HG03520 (cell line): Measurements from ENCODE around the gene NRXN2.
"Not testable (repeated sequence)": the region's sequence is repeated elsewhere in the genome, so short reads cannot be mapped to it uniquely, and the experiment has no call there.

Experiments used
- ATAC-seq: cut with Tn5 transposase; IDR thresholded peaks from one replicate; pipeline ENCODE4 v1.9.1; 2021; ENCODE audit warnings: mild to moderate bottlenecking, moderate library complexity; ENCODE audit not compliant: unreplicated experiment

Gene NRXN2

DNA sequence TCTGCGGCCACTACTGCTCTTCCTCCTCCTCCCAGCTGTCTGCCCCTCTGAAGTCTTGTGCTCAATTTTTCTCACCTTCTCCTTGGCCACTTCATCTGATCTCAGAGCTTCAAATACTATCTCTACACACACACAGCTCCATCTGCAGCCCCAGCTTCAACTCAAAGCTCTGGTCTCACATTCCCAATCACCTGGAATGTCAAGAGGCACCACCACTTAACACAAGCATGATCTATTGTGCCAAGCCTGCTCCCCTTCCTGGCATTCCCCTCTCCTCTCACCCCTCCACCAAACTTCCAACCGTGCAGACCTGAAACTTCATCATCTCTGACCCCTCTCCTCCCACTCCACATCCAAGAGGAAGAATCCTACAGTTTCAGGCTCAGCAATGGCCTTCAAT is 17.5 kb downstream of the NRXN2 start:
- ATAC-seq: no peak

DNA sequence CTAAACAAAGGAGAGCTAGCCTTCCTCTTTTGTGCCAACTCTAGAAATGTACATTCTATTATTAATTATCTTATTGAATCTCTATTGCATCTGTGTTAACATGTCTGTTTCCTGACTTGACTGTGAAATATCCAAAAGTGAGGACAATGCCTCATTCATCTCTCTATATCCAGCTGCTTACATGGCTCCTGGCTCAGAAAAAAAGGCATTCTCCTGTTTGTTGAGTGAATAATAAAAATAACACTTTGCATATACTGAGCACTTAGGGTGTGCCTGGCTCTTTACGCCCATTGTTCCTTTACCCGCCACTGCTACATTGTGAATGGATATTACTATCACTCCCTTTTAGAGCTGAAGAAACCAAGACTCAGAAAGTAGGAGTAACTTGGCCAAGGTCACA is 19.9 kb downstream of the NRXN2 start:
- no peak for ATAC-seq

DNA sequence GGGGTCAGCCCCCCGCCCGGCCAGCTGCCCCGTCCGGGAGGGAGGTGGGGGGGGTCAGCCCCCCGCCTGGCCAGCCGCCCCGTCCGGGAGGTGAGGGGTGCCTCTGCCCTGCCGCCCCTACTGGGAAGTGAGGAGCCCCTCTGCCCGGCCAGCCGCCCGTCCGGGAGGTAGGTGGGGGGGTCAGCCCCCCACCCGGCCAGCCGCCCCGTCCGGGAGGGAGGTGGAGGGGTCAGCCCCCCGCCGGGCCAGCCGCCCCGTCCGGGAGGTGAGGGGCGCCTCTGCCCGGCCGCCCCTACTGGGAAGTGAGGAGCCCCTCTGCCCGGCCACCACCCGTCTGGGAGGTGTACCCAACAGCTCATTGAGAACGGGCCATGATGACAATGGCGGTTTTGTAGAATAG is 21.0 kb downstream of the NRXN2 start:
- not testable (repeated sequence) for ATAC-seq

DNA sequence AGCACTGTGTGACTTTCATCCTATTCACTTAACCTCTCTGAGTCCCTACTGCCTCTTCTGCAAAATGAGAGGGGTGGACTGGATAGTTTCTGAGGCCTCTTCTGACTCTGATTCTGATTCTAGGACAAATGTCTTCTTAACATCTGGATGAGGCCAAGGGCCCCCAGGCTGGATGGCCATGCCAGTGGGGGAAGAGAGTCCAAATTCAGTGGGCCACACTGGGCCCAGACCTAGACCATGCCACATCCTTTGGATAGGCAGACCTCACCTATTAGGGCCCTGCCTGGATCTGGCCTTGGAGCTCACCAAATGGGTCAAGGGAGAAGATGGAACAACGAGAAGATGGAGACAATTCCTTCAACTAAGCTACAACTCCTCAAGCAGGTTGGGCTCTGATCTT is 24.6 kb downstream of the NRXN2 start:
- ATAC-seq: no peak

DNA sequence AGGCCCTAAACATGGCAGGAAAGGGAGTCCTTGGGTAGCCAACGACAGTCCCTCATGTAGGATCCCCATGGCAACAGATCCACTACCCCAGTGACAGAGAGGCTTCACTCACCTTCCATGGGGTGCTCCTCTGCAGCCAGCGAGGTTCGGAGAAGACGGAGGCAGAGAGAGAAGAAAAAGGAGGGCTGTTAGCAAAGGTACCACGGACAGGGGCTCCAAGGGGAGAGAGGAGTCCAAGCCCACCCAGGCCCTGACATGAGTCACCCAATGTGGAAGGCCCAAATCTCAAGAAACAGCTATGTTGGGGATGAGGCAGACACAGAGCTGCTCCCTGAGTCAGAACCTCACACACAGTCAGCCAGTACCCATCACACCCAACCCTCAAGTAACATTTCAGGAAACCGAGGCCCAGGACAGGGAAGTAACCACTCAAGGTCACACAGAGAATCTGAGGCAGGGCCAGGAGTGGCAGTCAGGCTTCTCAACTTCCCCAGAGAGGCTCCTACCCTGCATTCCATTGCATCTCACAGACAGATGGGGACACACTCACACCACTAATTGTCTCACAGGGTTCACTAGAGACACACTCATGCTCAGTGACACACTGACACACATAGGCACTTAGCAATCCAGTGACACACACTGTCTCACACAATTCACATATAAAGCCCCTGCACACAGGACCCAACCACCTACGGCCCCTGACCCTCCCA is 25.2 kb downstream of the NRXN2 start:
- ATAC-seq: no peak

DNA sequence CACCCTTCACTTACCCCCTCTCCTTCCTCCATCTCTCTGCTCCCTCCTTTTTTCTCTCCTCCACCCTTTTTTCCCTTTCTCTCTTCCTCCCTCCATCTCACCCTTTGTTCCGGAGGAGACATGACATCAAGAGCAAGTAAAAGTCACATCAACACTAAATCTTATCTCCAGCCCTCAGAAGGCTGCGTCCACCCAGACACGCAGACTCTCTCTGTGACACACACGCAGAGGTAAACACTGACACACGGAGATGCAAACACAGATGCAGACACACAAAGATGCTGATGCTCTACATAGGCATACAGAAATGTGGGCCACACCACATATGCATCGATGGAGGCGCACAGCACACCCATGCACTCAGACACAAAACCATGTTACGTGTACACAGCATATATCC is 27.0 kb downstream of the NRXN2 start:
- ATAC-seq: no peak

DNA sequence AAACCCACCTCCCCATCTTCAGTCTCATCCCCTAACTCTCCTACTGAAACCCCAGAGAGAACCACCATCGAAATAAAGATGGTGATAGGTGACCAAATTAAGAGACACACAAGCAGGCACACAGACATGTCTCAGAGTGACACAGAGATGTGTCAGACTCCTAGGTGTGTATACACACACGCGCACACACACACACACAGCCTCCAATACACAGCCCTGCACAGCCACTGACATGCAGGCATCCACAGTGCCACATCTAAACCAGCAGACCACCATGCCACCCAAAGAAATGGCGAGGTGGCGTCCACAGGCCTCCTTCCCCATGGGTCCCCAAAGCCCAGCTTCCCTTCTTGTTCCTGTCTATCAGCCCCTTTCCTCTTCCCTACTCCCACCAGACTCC is 27.4 kb downstream of the NRXN2 start:
- no peak for ATAC-seq

DNA sequence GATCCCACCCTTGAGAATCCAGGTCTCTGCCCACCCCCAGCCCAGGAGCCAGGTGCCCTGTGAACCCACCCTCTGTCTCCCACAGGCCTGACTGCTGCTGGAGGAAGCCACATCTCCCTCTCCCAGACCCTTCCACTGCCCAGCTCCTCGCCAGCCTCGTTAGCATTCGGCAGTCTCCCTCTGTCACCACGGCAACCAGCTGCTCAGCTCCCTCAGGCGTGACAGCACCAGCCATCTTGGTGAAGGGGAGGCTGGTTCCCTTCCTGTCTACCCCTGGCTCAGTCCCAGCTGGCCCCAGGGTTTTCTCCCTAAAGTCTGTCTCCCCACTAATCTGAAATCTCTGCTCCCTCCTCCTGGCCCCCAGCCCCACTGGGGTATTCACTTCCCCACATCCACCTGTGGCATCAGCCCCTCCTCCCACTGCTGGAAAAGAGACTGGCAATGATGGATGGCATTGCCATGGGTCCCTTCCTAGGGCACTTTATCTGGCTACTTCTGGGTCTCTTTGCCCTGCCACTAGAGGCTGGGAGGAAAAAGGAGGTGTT is 28.1 kb downstream of the NRXN2 start:
- no peak for ATAC-seq

DNA sequence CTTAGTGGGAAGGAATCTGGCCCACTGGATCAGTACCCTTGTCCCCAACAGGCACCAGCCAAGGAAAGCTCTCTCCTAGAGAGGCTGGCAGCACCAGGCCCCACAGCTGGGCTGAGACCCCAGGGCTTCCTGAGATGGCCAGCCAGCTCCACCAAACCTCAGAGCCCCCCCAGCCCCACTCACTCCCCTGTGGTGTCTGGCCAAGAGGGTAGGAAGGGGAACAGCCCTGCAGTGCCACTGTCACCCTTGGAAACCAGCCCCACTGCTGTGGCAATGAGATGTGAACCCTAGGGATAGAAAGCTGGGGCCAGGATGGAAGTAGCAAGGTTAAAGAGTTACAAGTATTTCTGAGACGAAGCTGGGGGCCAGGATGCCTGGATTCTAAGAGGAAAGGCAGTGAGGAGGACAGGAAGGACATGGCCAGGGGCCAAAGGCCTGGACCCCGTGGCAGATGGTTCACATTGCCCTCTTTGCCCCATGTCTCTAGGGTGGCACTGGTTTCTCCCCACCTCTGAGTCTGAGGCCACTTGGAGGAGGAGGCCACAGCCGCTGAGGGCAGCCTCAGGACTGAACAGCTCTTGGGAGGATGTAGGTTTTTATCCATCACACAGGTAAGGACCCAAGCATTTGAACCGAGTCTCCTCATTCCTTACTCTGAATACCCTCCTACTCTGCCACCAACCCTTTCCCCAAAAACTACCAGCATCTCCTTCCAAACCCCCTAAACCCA is 28.8 kb downstream of the NRXN2 start:
- no peak for ATAC-seq

DNA sequence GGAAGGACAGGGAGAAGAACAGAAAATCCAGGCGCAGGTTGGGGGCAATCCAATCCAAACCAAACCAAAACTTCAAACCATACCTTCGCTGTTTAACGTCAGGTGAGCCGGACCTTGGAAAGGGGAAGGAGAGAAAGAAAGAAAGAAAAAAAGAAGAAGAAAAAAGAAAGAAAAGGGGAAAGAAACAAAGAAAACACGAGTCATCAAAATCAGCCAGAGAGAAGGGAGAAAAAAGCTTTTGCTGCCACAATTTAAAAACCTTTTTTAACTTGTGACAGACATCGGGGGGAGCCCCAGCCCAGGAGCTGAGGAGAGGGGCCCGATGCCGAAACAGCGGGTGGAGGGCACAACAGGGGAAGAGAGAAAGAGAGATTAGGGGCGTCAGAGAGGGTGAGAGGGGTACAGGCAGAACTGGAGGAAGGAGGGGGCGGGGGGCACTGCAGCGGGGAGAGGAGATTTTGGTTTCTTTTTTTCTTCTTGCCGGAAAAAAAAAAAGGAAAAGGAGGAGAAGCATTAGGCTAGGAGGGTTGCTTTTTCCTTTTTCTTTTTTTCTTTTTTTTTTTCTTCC is 30.1 kb downstream of the NRXN2 start:
- no peak for ATAC-seq

DNA sequence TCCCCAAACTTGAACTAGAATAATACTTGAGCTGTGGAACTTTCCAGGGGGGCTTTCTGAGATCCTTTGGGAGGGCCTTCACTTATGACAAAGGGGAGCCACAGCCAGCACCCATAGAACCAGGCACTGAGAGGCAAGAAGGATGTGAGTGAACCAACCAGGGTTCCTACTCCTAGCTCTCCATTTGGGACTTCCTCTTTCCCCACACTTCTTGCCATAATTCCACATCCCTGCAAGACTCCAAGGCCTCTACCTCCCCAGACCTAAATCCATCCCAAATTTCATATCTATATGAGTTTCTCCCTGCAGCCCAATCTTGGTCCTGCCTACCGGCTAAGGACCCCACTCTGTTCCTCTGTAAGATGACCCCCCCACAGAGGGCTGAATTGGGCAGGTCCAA is 31.5 kb downstream of the NRXN2 start:
- no peak for ATAC-seq

DNA sequence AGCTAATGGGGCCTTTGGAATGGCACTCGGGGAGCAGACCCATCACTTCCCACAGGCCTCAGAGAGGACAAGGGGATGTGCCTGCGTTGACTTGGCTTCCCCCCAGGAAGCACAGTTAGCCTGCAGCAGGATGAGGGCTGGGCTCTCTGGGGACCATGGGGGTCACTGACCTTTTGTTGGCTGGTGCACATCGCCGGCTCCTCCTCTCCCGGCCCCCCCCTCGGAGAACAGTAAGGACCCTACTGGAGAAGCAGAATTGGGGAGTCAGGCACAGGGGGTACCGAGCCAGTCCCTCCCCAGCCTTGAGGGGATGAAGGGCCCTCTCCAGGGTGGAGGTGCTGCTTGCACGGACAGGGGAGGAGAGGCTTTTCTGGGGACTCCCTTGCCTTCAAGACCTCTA is 32.8 kb downstream of the NRXN2 start:
- no peak for ATAC-seq

DNA sequence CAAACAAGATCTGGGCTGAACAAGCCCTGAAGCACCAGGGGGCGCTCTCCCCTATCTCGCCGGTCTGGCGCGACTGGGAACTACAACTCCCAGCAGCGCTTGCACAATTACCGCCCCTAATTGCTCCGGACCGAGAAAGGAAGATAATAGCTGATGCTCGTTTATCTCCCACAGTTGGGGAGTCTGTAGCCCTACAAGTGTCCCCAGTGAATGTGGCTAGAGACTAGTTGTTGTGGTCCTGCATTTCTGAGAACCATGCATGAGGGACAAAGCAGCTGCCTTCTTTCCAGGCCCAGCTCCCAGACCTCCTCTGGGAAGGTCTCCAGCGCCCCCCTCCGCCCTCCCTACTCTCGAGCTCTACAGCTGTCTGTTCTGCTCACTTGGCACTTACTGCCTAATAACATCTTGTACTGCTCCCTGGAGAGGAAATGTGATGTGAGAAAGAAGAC is 34.4 kb downstream of the NRXN2 start:
- ATAC-seq: no peak

DNA sequence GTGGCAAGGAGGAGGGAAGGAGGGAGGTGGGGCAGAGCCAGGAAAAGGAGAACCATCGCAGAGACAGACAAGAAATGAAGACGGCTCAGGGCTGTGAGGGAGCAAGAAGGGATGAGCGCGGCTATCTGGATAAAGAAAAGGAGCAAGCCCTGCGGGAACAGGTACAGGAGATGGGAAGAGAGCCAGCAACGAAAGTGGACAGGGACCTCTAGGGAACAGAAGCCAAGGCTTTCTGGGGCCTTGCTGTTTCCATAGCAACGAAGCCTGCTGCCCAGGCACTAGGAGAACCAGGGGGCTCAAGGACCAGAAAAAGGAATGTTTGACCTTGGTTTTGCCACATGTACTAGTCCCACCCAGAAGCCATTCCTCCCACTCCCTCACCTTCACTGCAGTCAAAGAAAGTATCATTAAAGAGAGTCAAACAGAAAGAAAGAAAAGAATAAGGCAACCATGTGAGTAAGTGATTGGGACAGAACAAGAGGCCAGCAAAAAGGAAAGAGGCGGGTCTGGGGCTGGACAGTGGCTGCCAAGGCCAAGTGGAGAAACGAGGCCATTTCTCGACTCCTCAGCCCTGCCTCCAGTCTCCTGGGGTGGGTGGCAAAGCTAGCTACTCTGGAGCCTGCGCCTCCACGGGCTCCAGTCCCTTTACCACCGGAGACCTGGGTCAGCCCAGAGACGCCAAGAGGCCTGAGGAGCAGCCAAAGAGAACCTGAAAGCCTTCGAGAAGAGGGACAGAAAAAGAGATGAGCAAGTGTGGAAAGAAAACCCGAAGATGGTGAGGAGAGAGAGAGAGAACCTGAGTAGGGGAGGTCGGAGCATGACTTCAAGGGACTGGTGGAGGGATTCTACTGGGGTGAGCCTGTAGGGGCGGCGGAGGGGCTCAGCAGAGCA is 35.1 kb downstream of the NRXN2 start:
- no peak for ATAC-seq

DNA sequence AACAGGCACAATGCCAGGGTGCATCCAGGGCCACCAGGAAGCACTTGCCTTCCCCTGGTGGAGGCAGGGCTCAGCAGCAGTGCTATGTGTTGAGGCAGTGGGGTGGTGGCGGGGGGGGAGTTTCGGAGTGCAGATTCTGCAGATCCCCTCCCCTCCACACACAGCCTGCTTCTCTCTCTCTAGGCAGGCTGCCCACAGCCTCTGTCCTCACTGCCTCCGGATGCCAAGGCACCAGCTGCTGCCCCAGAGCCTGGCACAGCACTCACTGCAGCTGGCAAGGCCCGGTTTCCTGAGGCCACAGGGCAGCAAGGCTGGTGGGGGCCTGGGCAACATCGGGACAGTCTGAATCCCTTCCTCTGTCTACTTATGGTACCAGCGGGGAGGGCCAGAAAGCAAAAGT is 35.8 kb downstream of the NRXN2 start:
- ATAC-seq: no peak

DNA sequence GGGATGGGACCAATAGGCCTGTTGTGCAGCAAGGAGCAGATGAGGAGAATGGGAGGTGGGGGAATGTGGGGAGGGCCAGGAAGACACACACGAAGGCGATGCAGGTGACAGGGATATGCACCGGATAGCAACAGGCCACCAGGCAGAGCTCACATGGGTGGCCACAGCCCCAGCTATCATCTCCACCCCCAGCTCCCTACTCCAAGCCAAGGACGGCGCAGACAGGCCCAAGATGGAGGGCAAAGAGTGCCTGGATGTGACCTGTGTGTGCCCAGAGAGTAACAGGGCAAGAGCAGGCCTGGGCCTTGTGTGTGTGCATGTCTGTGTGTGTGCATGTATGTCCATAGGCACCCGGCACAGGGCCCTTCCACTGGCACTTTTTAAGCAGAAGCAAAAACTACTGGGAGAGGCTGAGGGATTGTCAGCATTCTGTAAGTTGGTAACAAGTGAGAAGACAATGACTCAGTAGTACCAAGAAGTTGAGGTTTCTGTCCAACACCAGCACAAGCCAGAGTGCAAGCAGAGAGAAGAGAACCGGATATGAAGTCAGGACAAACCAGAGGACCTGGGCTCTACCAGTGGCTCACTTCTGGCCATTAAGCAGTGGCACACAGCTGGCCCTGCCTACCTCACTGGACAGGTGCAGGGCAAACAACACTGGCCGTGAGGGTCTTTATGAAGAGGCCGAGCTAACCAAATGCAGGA is 36.4 kb downstream of the NRXN2 start:
- ATAC-seq: no peak

DNA sequence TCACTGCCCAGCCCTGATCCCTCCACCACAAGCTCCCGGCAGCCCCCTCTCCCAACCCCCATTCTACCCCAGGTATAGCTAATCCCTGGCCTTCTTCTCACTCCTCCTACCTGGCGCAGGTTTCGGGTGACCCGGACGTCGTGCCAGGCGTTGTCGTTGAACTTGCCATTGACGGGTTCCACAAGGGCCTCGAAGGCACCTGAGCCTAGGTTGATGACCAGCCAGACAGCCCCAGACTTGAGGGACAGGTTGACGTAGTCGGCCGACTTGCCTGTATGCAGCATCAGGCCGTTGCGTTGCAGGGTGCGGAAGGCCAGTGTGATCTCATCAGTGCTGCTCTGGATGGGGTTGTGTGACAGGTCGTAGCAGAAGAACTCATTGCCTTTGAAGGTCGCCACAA is 37.5 kb downstream of the NRXN2 start:
- no peak for ATAC-seq

DNA sequence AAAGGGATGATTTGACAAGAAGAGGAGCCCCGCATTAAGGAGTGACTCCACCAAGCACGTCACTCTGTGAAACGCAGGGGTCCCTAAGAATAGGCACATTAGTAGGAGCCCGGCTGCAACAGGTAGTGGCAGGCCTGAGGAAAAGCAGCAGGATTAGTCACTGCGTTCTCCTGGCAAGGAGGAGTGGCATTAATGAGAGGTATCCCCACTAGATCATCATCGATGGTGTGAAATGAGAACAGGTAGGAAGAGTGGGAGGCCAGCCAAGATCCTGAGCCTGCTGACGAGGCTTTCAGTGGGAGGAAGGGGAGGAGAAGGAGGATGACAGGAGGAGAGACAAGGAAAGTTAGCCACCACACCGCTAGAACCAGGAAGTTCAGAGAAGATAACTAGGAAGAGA is 38.6 kb downstream of the NRXN2 start:
- ATAC-seq: no peak

DNA sequence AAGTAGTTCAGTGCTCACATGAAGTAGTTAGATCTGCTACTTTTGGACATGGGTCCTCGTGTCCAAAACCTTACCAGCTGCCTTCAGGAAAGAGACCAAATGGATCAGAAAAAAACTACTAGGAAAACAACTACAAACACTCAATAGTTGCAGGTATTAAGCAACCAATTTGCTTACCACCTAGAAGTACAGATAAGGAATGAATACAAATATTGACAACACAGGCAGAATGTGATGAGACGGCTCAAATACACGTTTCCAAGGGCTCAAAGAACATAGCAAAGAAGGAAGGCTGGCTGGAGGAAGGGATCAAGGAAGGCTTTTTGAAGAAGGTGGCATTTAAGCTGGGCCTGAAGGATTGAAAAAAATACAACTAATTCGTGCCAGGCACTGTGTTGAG is 41.8 kb downstream of the NRXN2 start:
- no peak for ATAC-seq

DNA sequence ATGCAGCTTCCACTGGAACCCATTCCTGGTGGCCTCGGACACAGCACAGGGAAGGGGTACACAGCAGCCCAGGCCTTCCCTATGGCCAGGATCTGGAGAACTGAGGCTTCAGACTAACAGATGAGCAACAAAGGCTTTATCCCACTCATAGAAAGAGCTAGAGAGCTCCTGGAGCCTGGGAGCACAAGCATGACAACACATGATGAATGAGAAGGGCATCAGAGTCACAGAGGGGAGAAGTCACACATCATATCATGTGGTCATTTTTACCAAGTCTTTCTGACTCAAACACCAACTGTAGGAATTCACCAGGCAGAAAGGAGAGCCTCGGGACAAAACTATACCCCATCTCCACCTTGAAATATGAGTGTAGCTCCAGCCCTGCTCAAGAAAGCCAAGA is 43.2 kb downstream of the NRXN2 start:
- no peak for ATAC-seq
